ENCODE data around the gene NR6A1.

The NR6A1 gene

GRCh38 chr9:124557895-124558294, 213.2 kb downstream of the NR6A1 start:
- no peak for DNase-seq

- DNase-seq: no peak
Observed at GRCh38 chr9:124555043-124555442, 216.1 kb downstream of the NR6A1 start.

- no peak for DNase-seq
Observed at GRCh38 chr9:124553738-124554137, 217.4 kb downstream of the NR6A1 start.

GRCh38 chr9:124552273-124552605, 218.9 kb downstream of the NR6A1 start:
- no peak for DNase-seq

- DNase-seq: peak; percentile 15
Observed at GRCh38 chr9:124551472-124552272, 219.4 kb downstream of the NR6A1 start.

GRCh38 chr9:124550072-124550471, 221.0 kb downstream of the NR6A1 start:
- no peak for DNase-seq

- DNase-seq: no peak
Observed at GRCh38 chr9:124549016-124549415, 222.1 kb downstream of the NR6A1 start.

- no peak for DNase-seq
Observed at GRCh38 chr9:124544535-124544934, 226.6 kb downstream of the NR6A1 start.

- DNase-seq: no peak
Observed at GRCh38 chr9:124541824-124542223, 229.3 kb downstream of the NR6A1 start.

GRCh38 chr9:124537926-124538325, 233.2 kb downstream of the NR6A1 start:
- no peak for DNase-seq

GRCh38 chr9:124535846-124536245, 235.3 kb downstream of the NR6A1 start:
- DNase-seq: no peak

- DNase-seq: no peak
Observed at GRCh38 chr9:124532897-124533296, 238.2 kb downstream of the NR6A1 start.

GRCh38 chr9:124531115-124531514, 240.0 kb downstream of the NR6A1 start:
- DNase-seq: no peak

- DNase-seq: no peak
Observed at GRCh38 chr9:124530246-124530645, 240.9 kb downstream of the NR6A1 start.

GRCh38 chr9:124527781-124528180, 243.3 kb downstream of the NR6A1 start:
- DNase-seq: no peak

- no peak for DNase-seq
Observed at GRCh38 chr9:124526174-124526573, 244.9 kb downstream of the NR6A1 start.

- DNase-seq: no peak
Observed at GRCh38 chr9:124522121-124523098, 248.7 kb downstream of the NR6A1 start.

- no peak for DNase-seq
Observed at GRCh38 chr9:124521142-124521541, 250.0 kb downstream of the NR6A1 start.

- DNase-seq: no peak
Observed at GRCh38 chr9:124520206-124520596, 250.9 kb downstream of the NR6A1 start.

- no peak for DNase-seq
Observed at GRCh38 chr9:124518116-124518515, 253.0 kb downstream of the NR6A1 start.

GRCh38 chr9:124517600-124517999, 253.5 kb downstream of the NR6A1 start:
- no peak for DNase-seq

- no peak for DNase-seq
Observed at GRCh38 chr9:124514874-124515273, 256.2 kb downstream of the NR6A1 start.

- DNase-seq: no peak
Observed at GRCh38 chr9:124514125-124514524, 257.0 kb downstream of the NR6A1 start.

- DNase-seq: no peak
Observed at GRCh38 chr9:124513376-124513994, 257.6 kb downstream of the NR6A1 start.
